Right lobe of liver (tissue), 4 donors: Measurements from ENCODE around the gene LRRN2.

Experiments
- CTCF ChIP-seq, 4 donors: fragments of 200-600 bp in 3 of 4; fragments of 450-650 bp in 1 of 4; IDR thresholded peaks; one replicate each; pipeline versions ENCODE4 v1.5.1 to v1.8.0; 2016 to 2022; ENCODE audit warnings: antibody characterized with exemption in 4 of 4, mild to moderate bottlenecking in 2 of 4
- POLR2A ChIP-seq: fragments of 450-650 bp; IDR thresholded peaks from one replicate; pipeline ENCODE4 v1.6.1; 2017; ENCODE audit warnings: antibody characterized with exemption, mild to moderate bottlenecking
- donor health status: DM: no; HTN: no; CAD: no.
- donor health status: DM: no; HTN: no; CAD: no.
- donor health status: DM: no; HTN: yes; CAD: no.

- no peak for TF ChIP-seq CTCF (IDR thresholded peaks at IDR 0.05)
- TF ChIP-seq POLR2A: no peak
These were observed 25.0 kb downstream of the LRRN2 start for GRCh38 chr1:204660509-204660908.
